ENCODE measurements around the gene CHAMP1.

CHAMP1 gene

DNA sequence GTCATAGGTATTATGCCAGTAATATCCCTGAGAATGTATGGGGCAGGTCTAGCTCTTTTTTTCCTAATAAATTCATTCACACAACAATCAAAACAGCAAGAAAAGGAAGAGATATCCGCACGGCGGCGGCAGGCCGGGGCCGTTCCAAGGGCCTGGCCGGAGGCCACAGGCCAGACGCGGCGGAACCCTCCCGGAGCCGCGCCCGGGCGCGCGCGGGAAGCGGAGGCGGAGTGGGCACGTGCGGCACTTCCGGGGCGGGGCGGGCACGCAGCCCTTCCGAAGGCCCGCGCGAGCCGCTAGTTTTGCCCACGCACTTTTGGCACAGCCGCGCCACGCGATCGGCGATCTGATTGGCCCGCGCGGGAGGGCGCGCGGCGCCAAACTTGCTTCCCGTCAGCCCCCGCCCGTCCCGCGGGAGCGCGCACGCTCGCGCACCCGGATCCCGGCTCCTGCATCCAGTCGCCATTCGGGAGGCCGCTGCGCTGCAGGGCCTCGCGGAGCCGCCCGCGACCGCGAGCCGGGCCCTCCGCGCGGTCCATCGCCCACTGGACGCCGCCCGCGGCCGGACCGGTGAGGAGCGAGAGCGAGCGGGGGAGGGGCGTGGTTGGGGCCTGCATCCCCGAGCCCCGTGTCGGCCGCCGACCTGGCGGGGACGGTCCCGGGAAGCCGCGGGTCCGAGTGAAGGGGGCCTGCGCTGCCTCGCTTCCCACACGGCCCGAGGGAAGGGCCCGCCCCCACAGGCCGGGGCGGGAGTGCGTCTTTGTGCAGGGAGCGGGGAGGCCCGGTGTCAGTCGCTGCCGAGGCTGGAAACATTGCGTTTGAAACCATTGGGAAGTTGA is at the start of gene CHAMP1:
Gene CHAMP1 (plus strand): TSS at position 430 of the 839 bp plus-strand sequence. CDS start 9,340 bp downstream, outside the sequence.
- H3K4me2 ChIP-seq (ENCODE audit: low read depth, low read length, poor library complexity, severe bottlenecking): peak within 1 kb of the TSS; percentile 91
- H3K9me2 ChIP-seq (replicated peaks; ENCODE audit: insufficient read depth, low read length): no peaks in the 10 kb centered on the region
- peak within 1 kb of the TSS; percentile 59 for H2AFZ ChIP-seq (ENCODE audit: low read depth, low read length, severe bottlenecking)
- peak within 1 kb of the TSS; percentile 59 for H3K4me3 ChIP-seq (ENCODE audit: insufficient read depth, low read length, poor library complexity, severe bottlenecking)
- no peaks in the 10 kb centered on the region for H3K36me3 ChIP-seq (ENCODE audit: low read length)
- H3K79me2 ChIP-seq (ENCODE audit: insufficient read depth, low read length): peaks cover 56% of the 10 kb centered on the region
- H3F3A ChIP-seq (ENCODE audit: insufficient read depth): peaks cover 31% of the 10 kb centered on the region
- TF ChIP-seq CTCF (IDR thresholded peaks at IDR 0.05; ENCODE audit: insufficient read depth, low read length, poor library complexity, severe bottlenecking): no peak
- no peak for TF ChIP-seq EZH2phosphoT487 (conservative IDR thresholded peaks at IDR 0.05; ENCODE audit: low read length)
- H3K9ac ChIP-seq (ENCODE audit: low read length): peak within 1 kb of the TSS; percentile 90
- peaks cover 18% of the 10 kb centered on the region for H4K20me1 ChIP-seq (ENCODE audit: low read depth, low read length)
- H3K27me3 ChIP-seq (ENCODE audit: low read length): no peaks in the 10 kb centered on the region
- peak within 1 kb of the TSS; percentile 90 for H3K27ac ChIP-seq (ENCODE audit: low read depth, low read length)
- no peaks in the 10 kb centered on the region for H3K9me3 ChIP-seq (ENCODE audit: insufficient read depth, low read length)

DNA sequence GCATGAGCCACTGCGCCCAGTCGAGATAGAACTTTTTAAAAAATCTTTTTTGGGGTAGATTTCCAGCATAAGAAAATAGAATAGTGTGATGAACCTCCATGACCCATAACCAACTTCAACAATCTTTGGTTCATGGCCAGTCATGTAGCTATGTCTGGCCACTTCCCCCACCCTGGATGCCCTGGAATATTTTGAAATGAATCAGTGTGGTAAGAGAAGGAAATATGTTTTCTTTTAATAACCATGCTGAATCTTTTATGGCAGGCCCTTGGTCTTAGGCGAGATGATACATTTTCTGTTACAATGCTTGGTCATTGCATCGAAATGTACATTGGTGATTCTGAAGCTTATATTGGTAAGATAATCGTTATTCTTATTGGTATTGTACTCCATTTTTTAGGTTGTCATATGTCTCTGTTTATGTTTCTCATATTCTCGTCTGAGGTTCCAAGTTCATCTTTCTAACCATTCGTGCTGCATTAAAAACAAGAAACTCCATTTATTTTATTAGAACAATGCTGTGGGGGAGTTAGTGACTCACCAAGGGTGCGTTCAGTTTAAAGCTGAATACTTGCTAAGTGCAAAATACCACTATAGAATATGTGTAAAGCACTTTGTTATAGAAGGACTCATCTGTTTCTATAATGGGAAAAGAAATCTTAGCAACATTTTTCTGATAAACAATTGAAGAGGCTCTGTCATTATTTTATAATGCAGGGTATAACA is 49.3 kb upstream of the CHAMP1 start:
- H3K4me2 ChIP-seq (ENCODE audit: low read depth, low read length, poor library complexity, severe bottlenecking): no peak overlapping the region
- no peaks in the 10 kb centered on the region for H4K20me1 ChIP-seq (ENCODE audit: low read depth, low read length)
- H3K9me3 ChIP-seq (ENCODE audit: insufficient read depth, low read length): no peaks in the 10 kb centered on the region
- H3K9ac ChIP-seq (ENCODE audit: low read length): no peak overlapping the region
- H3K79me2 ChIP-seq (ENCODE audit: insufficient read depth, low read length): no peaks in the 10 kb centered on the region
- no peaks in the 10 kb centered on the region for H3K27me3 ChIP-seq (ENCODE audit: low read length)
- TF ChIP-seq CTCF (IDR thresholded peaks at IDR 0.05; ENCODE audit: insufficient read depth, low read length, poor library complexity, severe bottlenecking): no peak
- no peak for TF ChIP-seq EZH2phosphoT487 (conservative IDR thresholded peaks at IDR 0.05; ENCODE audit: low read length)
- H3K36me3 ChIP-seq (ENCODE audit: low read length): peaks cover 42% of the 10 kb centered on the region
- no peak overlapping the region for H2AFZ ChIP-seq (ENCODE audit: low read depth, low read length, severe bottlenecking)
- H3K27ac ChIP-seq (ENCODE audit: low read depth, low read length): no peak overlapping the region
- H3K4me3 ChIP-seq (ENCODE audit: insufficient read depth, low read length, poor library complexity, severe bottlenecking): no peak overlapping the region
- no peaks in the 10 kb centered on the region for H3K9me2 ChIP-seq (replicated peaks; ENCODE audit: insufficient read depth, low read length)
- H3F3A ChIP-seq (ENCODE audit: insufficient read depth): no peaks in the 10 kb centered on the region

DNA sequence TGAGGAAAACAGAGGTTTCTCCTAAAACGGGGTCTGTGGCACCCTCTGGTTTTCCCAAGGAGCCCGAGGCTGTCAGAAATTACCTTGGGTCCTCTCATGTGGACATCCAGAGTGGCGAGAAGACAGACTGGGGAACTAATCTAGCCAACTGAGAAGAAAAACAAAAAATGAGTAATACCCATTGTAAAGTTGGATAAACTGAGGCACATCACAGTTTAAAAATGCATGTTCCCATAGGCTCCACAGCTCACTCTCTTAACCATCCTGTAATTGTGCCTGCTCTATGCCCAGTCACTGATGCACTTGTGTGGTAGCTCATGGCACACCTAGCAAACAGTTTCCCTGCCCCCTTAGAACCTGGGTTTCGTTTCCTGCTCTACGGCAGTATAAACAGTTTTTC is 48.1 kb upstream of the CHAMP1 start:
- no peak overlapping the region for H3K4me2 ChIP-seq (ENCODE audit: low read depth, low read length, poor library complexity, severe bottlenecking)
- H3F3A ChIP-seq (ENCODE audit: insufficient read depth): no peaks in the 10 kb centered on the region
- H4K20me1 ChIP-seq (ENCODE audit: low read depth, low read length): no peaks in the 10 kb centered on the region
- H3K4me3 ChIP-seq (ENCODE audit: insufficient read depth, low read length, poor library complexity, severe bottlenecking): no peak overlapping the region
- no peak overlapping the region for H2AFZ ChIP-seq (ENCODE audit: low read depth, low read length, severe bottlenecking)
- no peaks in the 10 kb centered on the region for H3K27me3 ChIP-seq (ENCODE audit: low read length)
- H3K9me2 ChIP-seq (replicated peaks; ENCODE audit: insufficient read depth, low read length): no peaks in the 10 kb centered on the region
- no peak overlapping the region for H3K9ac ChIP-seq (ENCODE audit: low read length)
- TF ChIP-seq CTCF (IDR thresholded peaks at IDR 0.05; ENCODE audit: insufficient read depth, low read length, poor library complexity, severe bottlenecking): no peak
- no peak for TF ChIP-seq EZH2phosphoT487 (conservative IDR thresholded peaks at IDR 0.05; ENCODE audit: low read length)
- peaks cover 32% of the 10 kb centered on the region for H3K36me3 ChIP-seq (ENCODE audit: low read length)
- H3K79me2 ChIP-seq (ENCODE audit: insufficient read depth, low read length): no peaks in the 10 kb centered on the region
- H3K27ac ChIP-seq (ENCODE audit: low read depth, low read length): no peak overlapping the region
- H3K9me3 ChIP-seq (ENCODE audit: insufficient read depth, low read length): no peaks in the 10 kb centered on the region

Measured in SU-DHL-6 (cell line).